HepG2 (cell line): ENCODE measurements around the gene SEZ6. TPM values are rescaled to one million over a fixed set of nuclear protein-coding genes. Genes with fewer than 3 reads are reported as not detected.

Source experiments
- CREB1 ChIP-seq, 2 experiments: fragments of 450-650 bp in 1 of 2; IDR thresholded peaks; 2 replicates each; pipeline ENCODE4 v1.6.1; 2016 to 2017; ENCODE audit warnings: control low read depth in 1 of 2, mild to moderate bottlenecking in 1 of 2, missing compliant biosample characterization in 1 of 2, missing genetic modification characterization in 1 of 2
- DR1 ChIP-seq: sonication (generic); formaldehyde crosslinking; IDR thresholded peaks from 2 replicates; pipeline ENCODE4 v1.8.0; 2021; ENCODE audit warnings: mild to moderate bottlenecking, missing genetic modification reagents, inconsistent platforms
- DZIP1 ChIP-seq: sonication (generic); formaldehyde crosslinking; IDR thresholded peaks from 2 replicates; pipeline ENCODE4 v1.5.0; 2020; ENCODE audit warnings: mild to moderate bottlenecking, missing genetic modification reagents
- HIC2 ChIP-seq: sonication (generic); formaldehyde crosslinking; IDR thresholded peaks from 2 replicates; pipeline ENCODE4 v1.9.0; 2022; ENCODE audit warnings: low read depth, missing genetic modification reagents
- HNF1A ChIP-seq, 2 experiments: sonication (generic) in 1 of 2; formaldehyde crosslinking in 1 of 2; IDR thresholded peaks; 2 replicates each; pipeline versions ENCODE4 v1.4.0 to v1.6.1; 2016 to 2020; ENCODE audit warnings: borderline replicate concordance in 1 of 2, low read depth in 1 of 2, mild to moderate bottlenecking in 1 of 2, missing genetic modification reagents in 1 of 2
- JDP2 ChIP-seq: sonication (generic); formaldehyde crosslinking; IDR thresholded peaks from 2 replicates; pipeline ENCODE4 v1.8.1; 2022; ENCODE audit warnings: missing genetic modification reagents, borderline replicate concordance
- KLF11 ChIP-seq: IDR thresholded peaks from 2 replicates; pipeline ENCODE4 v1.6.1; 2016; ENCODE audit warnings: missing compliant biosample characterization
- MBNL3 ChIP-seq: fragments of 250-450 bp; sonication (Bioruptor Pico); conservative IDR thresholded peaks from 2 replicates; pipeline ENCODE4 v1.8.0; 2022; ENCODE audit warnings: mild to moderate bottlenecking, inconsistent platforms
- NR0B2 ChIP-seq: sonication (generic); formaldehyde crosslinking; IDR thresholded peaks from 2 replicates; pipeline ENCODE4 v1.4.0; 2020; ENCODE audit warnings: mild to moderate bottlenecking, missing genetic modification reagents
- PATZ1 ChIP-seq: sonication (generic); formaldehyde crosslinking; IDR thresholded peaks from 2 replicates; pipeline ENCODE4 v1.4.0; 2020; ENCODE audit warnings: missing genetic modification reagents
- TFE3 ChIP-seq: IDR thresholded peaks from 2 replicates; pipeline ENCODE4 v1.6.1; 2016
- ZNF180 ChIP-seq: sonication (generic); formaldehyde crosslinking; IDR thresholded peaks from 2 replicates; pipeline ENCODE4 v1.4.0; 2020; ENCODE audit warnings: low read depth, missing genetic modification reagents, borderline replicate concordance
- ZNF615 ChIP-seq: sonication (generic); formaldehyde crosslinking; IDR thresholded peaks from 2 replicates; pipeline ENCODE4 v1.5.0; 2020; ENCODE audit warnings: mild to moderate bottlenecking, missing genetic modification reagents, borderline replicate concordance
- ZNF709 ChIP-seq: sonication (generic); formaldehyde crosslinking; IDR thresholded peaks from 2 replicates; pipeline ENCODE4 v1.5.0; 2020; ENCODE audit warnings: mild to moderate bottlenecking, missing genetic modification reagents
- ZNF841 ChIP-seq: sonication (generic); formaldehyde crosslinking; IDR thresholded peaks from 2 replicates; pipeline ENCODE4 v1.8.1; 2023; ENCODE audit warnings: missing genetic modification reagents, borderline replicate concordance
- polyA plus RNA-seq, 8 experiments: library from polyadenylated mRNA; depleted of rRNA in 3 of 8; stranded (reverse) in 7 of 8; unstranded in 1 of 8; fragments of >200 nt; fragmentation: Illumina TruSeq in 4 of 8; extraction: Trizol in 4 of 8; gene quantifications; 2 replicates each; pipeline versions ENCODE4 v1.2.1 to v1.2.3, GENCODE V29; 2011 to 2016; ENCODE audit warnings: low read depth in 4 of 8, missing spikeins in 1 of 8, mixed read lengths in 1 of 8; ENCODE audit not compliant: insufficient read depth in 1 of 8
- total RNA-seq, 5 experiments: library from RNA; depleted of rRNA; stranded (reverse); fragments of >200 nt; fragmentation: Illumina TruSeq; extraction: Trizol; gene quantifications; 2 replicates each; pipeline ENCODE4 v1.2.3, GENCODE V29; 2016; ENCODE audit warnings: low read depth in 1 of 5

Gene SEZ6
- total and polyA plus RNA-seq, 2 of the 13 experiments (the other 11 are each of a cell fraction or from before 2014, with no cell fraction given), result not detected

- peak; percentile 25 for TF ChIP-seq PATZ1 (CRISPR knock-in tag)
- no peak for TF ChIP-seq TFE3
- no peak for TF ChIP-seq ZNF615
- TF ChIP-seq ZNF180 (CRISPR knock-in tag), result no peak
- no peak for TF ChIP-seq MBNL3
- TF ChIP-seq KLF11 (CRISPR knock-in tag), result no peak
- no peak for TF ChIP-seq HNF1A (IDR thresholded peaks at IDR 0.05; ENCODE audit: low read depth)
- no peak for TF ChIP-seq HNF1A (CRISPR knock-in tag; IDR thresholded peaks at IDR 0.05; ENCODE audit: borderline replicate concordance)
- TF ChIP-seq DZIP1 (CRISPR knock-in tag), result no peak
- no peak for TF ChIP-seq ZNF841 (CRISPR knock-in tag)
- TF ChIP-seq CREB1 (IDR thresholded peaks at IDR 0.05), result no peak
- no peak for TF ChIP-seq CREB1 (CRISPR knock-in tag; IDR thresholded peaks at IDR 0.05)
- no peak for TF ChIP-seq ZNF709 (CRISPR knock-in tag)
- 0 out of 2 replicates have a peak, but pooled peaks have one; percentile 35 for TF ChIP-seq DR1 (CRISPR knock-in tag)
- no peak for TF ChIP-seq JDP2
- TF ChIP-seq HIC2 (CRISPR knock-in tag), result no peak
- no peak for TF ChIP-seq NR0B2
Observed at GRCh38 chr17:28951428-28951990, 54.3 kb downstream of the SEZ6 start, which contains the start of gene PHF12 (continued).
